GM06990 (cell line): Measurements from ENCODE around the gene AP1G2.

ENCODE experiments used
- DNase-seq: peaks from one replicate; pipeline ENCODE4 v3.0.0-alpha.2; 2011; ENCODE audit not compliant: insufficient read length; ENCODE audit errors: extremely low read depth
- H3K27me3 ChIP-seq: replicated peaks from 2 replicates; pipeline ENCODE4 v1.6.0; 2011; ENCODE audit warnings: low read length; ENCODE audit not compliant: control insufficient read depth, insufficient read depth
- H3K36me3 ChIP-seq: 2 replicates; pipeline ENCODE4 v1.5.1; 2011; ENCODE audit warnings: low read length; ENCODE audit not compliant: control insufficient read depth, insufficient read depth
- H3K4me3 ChIP-seq: replicated peaks from 2 replicates; pipeline ENCODE4 v1.5.1; 2011; ENCODE audit warnings: low read depth, mild to moderate bottlenecking, control low read depth, low read length
- CTCF ChIP-seq: IDR thresholded peaks from 2 replicates; pipeline ENCODE4 v1.5.1; 2011; ENCODE audit warnings: low read length, control low read depth, mild to moderate bottlenecking, inconsistent platforms; ENCODE audit not compliant: insufficient read depth, poor library complexity, severe bottlenecking

Gene AP1G2

DNA sequence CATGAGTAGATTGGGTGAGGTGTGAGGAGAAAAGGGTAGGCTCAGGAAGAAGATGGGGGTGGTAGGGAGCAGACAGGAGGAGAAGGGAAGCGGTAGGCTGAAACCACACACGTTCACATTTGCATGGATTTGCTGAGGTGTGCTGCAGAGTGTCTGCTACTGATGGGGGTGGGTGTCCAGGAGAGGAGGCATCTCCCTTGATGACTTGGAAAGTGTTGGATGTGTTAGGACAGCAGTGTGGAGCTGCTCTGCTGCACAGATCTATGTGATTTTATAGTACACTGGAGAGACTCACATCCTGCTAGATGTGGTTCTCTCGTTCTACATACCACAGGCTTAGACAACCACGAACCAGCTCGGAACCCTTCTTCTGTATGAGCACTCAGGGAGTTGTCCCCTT, 25.3 kb downstream of the AP1G2 start:
- TF ChIP-seq CTCF, result no peak
- H3K36me3 ChIP-seq, result no peaks in the 10 kb centered on the region
- H3K27me3 ChIP-seq, result no peaks in the 10 kb centered on the region
- H3K4me3 ChIP-seq, result no peak overlapping the region
- DNase-seq, result no peak

- TF ChIP-seq CTCF, result no peak
- no peaks in the 10 kb centered on the region for H3K36me3 ChIP-seq
- no peak overlapping the region for H3K4me3 ChIP-seq
- H3K27me3 ChIP-seq, result no peaks in the 10 kb centered on the region
- no peak for DNase-seq
These were observed 27.5 kb downstream of the AP1G2 start for GRCh38 chr14:23540141-23540469.

GRCh38 chr14:23539248-23540140, 28.1 kb downstream of the AP1G2 start:
- no peak for DNase-seq
- Histone ChIP-seq H3K36me3 (no peaks in the 10 kb centered on the region), H3K27me3 (no peaks in the 10 kb centered on the region), H3K4me3 (no peak overlapping the region)
- peak; percentile 77 for TF ChIP-seq CTCF

- no peak for TF ChIP-seq CTCF
- Histone ChIP-seq H3K27me3 (no peaks in the 10 kb centered on the region), H3K36me3 (no peaks in the 10 kb centered on the region), H3K4me3 (no peak overlapping the region)
- DNase-seq, result no peak
These were observed 28.8 kb downstream of the AP1G2 start for GRCh38 chr14:23538785-23539184.

GRCh38 chr14:23538050-23538718, 29.4 kb downstream of the AP1G2 start:
- Histone ChIP-seq H3K4me3 (no peak overlapping the region), H3K27me3 (no peaks in the 10 kb centered on the region), H3K36me3 (no peaks in the 10 kb centered on the region; the same call in 1 of the 2 replicates)
- DNase-seq, result no peak
- no peak for TF ChIP-seq CTCF
